Upper lobe of left lung (tissue), 4 donors: Measurements from ENCODE around the gene ACOXL.

Source experiments
- EP300 ChIP-seq, 4 donors: sonication (generic); formaldehyde crosslinking; IDR thresholded peaks; one replicate each; pipeline ENCODE4 v1.5.1; 2017; ENCODE audit warnings: antibody characterized with exemption in 4 of 4, control low read depth in 2 of 4
- POLR2A ChIP-seq, 4 donors: fragments of 450-650 bp; IDR thresholded peaks; one replicate each; pipeline ENCODE4 v1.5.1; 2016 to 2017; ENCODE audit warnings: antibody characterized with exemption in 4 of 4, mild to moderate bottlenecking in 2 of 4
- TF ChIP-seq, protein P1 (sequence below), 6 experiments: fragments of 450-650 bp in 4 of 6; fragments of 200-600 bp in 2 of 6; sonication (generic) in 2 of 6; IDR thresholded peaks; one replicate each; pipeline ENCODE4 v1.5.1; 2016 to 2019; ENCODE audit warnings: antibody characterized with exemption in 6 of 6

DNA sequence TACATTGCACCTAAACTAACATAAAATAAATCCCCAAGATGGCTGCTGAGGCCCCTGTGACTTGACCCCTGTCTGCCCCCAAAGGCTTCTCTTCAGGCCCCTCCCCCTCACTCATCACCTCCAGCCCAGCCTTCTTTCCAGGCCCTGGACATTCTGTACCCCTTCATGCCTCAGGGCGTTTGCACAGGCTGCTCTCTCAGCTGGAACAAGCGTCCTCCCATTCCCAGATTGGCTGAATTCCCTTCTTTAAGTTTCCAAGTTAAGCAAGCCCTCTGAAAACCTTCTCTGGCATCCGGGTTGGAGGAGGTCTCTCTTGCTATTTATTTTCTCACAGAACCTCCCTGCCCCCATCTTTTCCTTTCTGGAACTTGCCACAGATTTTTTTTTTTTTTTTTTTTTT is 223.2 kb downstream of the ACOXL start:
- TF ChIP-seq, protein P1, sequence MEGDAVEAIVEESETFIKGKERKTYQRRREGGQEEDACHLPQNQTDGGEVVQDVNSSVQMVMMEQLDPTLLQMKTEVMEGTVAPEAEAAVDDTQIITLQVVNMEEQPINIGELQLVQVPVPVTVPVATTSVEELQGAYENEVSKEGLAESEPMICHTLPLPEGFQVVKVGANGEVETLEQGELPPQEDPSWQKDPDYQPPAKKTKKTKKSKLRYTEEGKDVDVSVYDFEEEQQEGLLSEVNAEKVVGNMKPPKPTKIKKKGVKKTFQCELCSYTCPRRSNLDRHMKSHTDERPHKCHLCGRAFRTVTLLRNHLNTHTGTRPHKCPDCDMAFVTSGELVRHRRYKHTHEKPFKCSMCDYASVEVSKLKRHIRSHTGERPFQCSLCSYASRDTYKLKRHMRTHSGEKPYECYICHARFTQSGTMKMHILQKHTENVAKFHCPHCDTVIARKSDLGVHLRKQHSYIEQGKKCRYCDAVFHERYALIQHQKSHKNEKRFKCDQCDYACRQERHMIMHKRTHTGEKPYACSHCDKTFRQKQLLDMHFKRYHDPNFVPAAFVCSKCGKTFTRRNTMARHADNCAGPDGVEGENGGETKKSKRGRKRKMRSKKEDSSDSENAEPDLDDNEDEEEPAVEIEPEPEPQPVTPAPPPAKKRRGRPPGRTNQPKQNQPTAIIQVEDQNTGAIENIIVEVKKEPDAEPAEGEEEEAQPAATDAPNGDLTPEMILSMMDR (IDR thresholded peaks at IDR 0.05) = no peak
- TF ChIP-seq EP300 (IDR thresholded peaks at IDR 0.05) (no peak), POLR2A (IDR thresholded peaks at IDR 0.05) (no peak)
